ENCODE measurements around the gene ARHGAP45.

ARHGAP45 gene

GRCh38 chr19:1054102-1055027 lies 12.6 kb upstream of the ARHGAP45 start:
- no peak for DNase-seq

GRCh38 chr19:1055028-1055425 lies 11.9 kb upstream of the ARHGAP45 start:
- no peak for DNase-seq

- DNase-seq, result no peak
Measured at GRCh38 chr19:1055886-1056620, 10.9 kb upstream of the ARHGAP45 start.

- no peak for DNase-seq
Measured at GRCh38 chr19:1057176-1057855, 9.7 kb upstream of the ARHGAP45 start.

- no peak for DNase-seq
Measured at GRCh38 chr19:1058112-1058511, 8.9 kb upstream of the ARHGAP45 start.

- no peak for DNase-seq
Measured at GRCh38 chr19:1060689-1061088, 6.3 kb upstream of the ARHGAP45 start.

- no peak for DNase-seq
Measured at GRCh38 chr19:1061987-1062386, 5.0 kb upstream of the ARHGAP45 start.

- no peak for DNase-seq
Measured at GRCh38 chr19:1062387-1063029, 4.5 kb upstream of the ARHGAP45 start.

GRCh38 chr19:1063030-1063908 lies 3.7 kb upstream of the ARHGAP45 start:
- DNase-seq, result peak; percentile 45

- peak; percentile 51 for DNase-seq
Measured at GRCh38 chr19:1063909-1064660, 2.9 kb upstream of the ARHGAP45 start.

GRCh38 chr19:1064661-1065605 lies 2.0 kb upstream of the ARHGAP45 start:
- peak; percentile 55 for DNase-seq

GRCh38 chr19:1065606-1066109 lies 1.3 kb upstream of the ARHGAP45 start:
- DNase-seq, result no peak

GRCh38 chr19:1066251-1066747 lies 668 bp upstream of the ARHGAP45 start:
- no peak for DNase-seq

GRCh38 chr19:1067341-1067957 lies 482 bp downstream of the ARHGAP45 start:
- no peak for DNase-seq

GRCh38 chr19:1068009-1069001 lies 1.3 kb downstream of the ARHGAP45 start:
- no peak for DNase-seq

- peak; percentile 28 for DNase-seq
Measured at GRCh38 chr19:1069009-1069779, 2.2 kb downstream of the ARHGAP45 start.

- no peak for DNase-seq
Measured at GRCh38 chr19:1070576-1070930, 3.6 kb downstream of the ARHGAP45 start.
